GM21390 (cell line): ENCODE results near the gene BZW1.
A peak's percentile ranks its signal among the peaks of the same experiment; 100 is the strongest.

ENCODE experiments used
- ATAC-seq: cut with Tn5 transposase; IDR thresholded peaks from one replicate; pipeline ENCODE4 v1.9.1; 2021; ENCODE audit not compliant: unreplicated experiment

BZW1 gene

GRCh38 chr2:200811333-200812121 is at the start of gene BZW1:
BZW1 (plus strand) TSS chr2:200811910; CDS start chr2:200813218, 1,308 bp downstream.
- ATAC-seq = peak; percentile 77

GRCh38 chr2:200762127-200762526 is 49.6 kb upstream of the BZW1 start:
- no peak for ATAC-seq

GRCh38 chr2:200763422-200763821 is 48.3 kb upstream of the BZW1 start:
- no peak for ATAC-seq

GRCh38 chr2:200765139-200765951 is 46.4 kb upstream of the BZW1 start:
- no peak for ATAC-seq

- no peak for ATAC-seq
Measured at GRCh38 chr2:200765995-200766660, 45.6 kb upstream of the BZW1 start.

GRCh38 chr2:200767111-200767885 is 44.4 kb upstream of the BZW1 start:
- ATAC-seq = no peak

- no peak for ATAC-seq
Measured at GRCh38 chr2:200770847-200771246, 40.9 kb upstream of the BZW1 start.

- ATAC-seq = no peak
Measured at GRCh38 chr2:200772620-200773019, 39.1 kb upstream of the BZW1 start.

GRCh38 chr2:200773083-200773482 is 38.6 kb upstream of the BZW1 start:
- no peak for ATAC-seq

GRCh38 chr2:200774920-200775319 is 36.8 kb upstream of the BZW1 start:
- no peak for ATAC-seq

GRCh38 chr2:200777275-200777674 is 34.4 kb upstream of the BZW1 start:
- no peak for ATAC-seq

GRCh38 chr2:200778038-200778437 is 33.7 kb upstream of the BZW1 start:
- no peak for ATAC-seq

GRCh38 chr2:200779214-200779613 is 32.5 kb upstream of the BZW1 start:
- no peak for ATAC-seq

- ATAC-seq = no peak
Measured at GRCh38 chr2:200781616-200782015, 30.1 kb upstream of the BZW1 start.

- no peak for ATAC-seq
Measured at GRCh38 chr2:200782251-200782650, 29.5 kb upstream of the BZW1 start.

GRCh38 chr2:200784215-200784614 is 27.5 kb upstream of the BZW1 start:
- no peak for ATAC-seq

GRCh38 chr2:200786423-200786822 is 25.3 kb upstream of the BZW1 start:
- no peak for ATAC-seq

GRCh38 chr2:200786826-200787225 is 24.9 kb upstream of the BZW1 start:
- ATAC-seq = no peak

- ATAC-seq = no peak
Measured at GRCh38 chr2:200787351-200788120, 24.2 kb upstream of the BZW1 start.

- ATAC-seq = no peak
Measured at GRCh38 chr2:200788121-200788718, 23.5 kb upstream of the BZW1 start.
